ENCODE data around the gene VSIG4.

DNA sequence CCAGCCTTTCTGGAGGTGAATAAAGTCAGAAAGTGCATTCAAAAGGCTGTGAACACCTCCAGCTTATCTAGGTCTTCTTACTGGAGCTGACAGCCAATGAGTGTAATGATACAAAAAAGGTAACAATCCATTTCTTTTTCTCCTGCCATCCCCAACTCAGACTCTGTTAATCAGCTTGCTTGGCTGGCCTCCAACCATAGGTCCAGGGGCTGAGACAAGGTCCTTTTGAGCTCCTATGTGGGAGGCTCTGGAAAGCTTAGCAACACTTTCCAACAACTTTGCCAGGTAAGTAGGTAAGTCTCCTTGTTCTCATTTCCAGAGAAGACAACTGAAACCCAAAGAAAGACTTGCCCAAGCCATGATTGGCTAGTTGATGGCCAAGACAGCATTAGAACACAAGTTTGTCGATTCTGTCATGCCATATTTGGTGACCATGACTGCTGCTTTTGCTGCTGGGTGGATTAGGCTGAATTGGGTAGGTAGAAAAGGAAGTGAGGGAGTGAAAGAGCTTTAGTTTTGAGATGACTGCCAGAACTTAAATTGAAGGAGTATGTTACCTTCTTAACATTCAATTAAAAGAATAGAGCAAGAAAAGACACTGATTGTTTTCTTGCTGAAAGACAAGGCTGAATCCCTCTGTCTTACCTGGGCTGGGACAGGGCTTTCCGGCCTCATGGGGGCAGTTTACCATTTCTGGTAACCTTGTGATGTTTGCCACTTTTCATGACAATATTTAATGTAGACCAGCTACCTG lies 22.8 kb downstream of the VSIG4 start:
- TF ChIP-seq, protein P1, sequence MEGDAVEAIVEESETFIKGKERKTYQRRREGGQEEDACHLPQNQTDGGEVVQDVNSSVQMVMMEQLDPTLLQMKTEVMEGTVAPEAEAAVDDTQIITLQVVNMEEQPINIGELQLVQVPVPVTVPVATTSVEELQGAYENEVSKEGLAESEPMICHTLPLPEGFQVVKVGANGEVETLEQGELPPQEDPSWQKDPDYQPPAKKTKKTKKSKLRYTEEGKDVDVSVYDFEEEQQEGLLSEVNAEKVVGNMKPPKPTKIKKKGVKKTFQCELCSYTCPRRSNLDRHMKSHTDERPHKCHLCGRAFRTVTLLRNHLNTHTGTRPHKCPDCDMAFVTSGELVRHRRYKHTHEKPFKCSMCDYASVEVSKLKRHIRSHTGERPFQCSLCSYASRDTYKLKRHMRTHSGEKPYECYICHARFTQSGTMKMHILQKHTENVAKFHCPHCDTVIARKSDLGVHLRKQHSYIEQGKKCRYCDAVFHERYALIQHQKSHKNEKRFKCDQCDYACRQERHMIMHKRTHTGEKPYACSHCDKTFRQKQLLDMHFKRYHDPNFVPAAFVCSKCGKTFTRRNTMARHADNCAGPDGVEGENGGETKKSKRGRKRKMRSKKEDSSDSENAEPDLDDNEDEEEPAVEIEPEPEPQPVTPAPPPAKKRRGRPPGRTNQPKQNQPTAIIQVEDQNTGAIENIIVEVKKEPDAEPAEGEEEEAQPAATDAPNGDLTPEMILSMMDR (CRISPR knock-in tag; IDR thresholded peaks at IDR 0.05) = no peak
- no peak for TF ChIP-seq KDM5A (IDR thresholded peaks at IDR 0.05; ENCODE audit: borderline replicate concordance, low read length)
- TF ChIP-seq CC2D1A (CRISPR knock-in tag; IDR thresholded peaks at IDR 0.05) = no peak
- TF ChIP-seq POLR2AphosphoS2 (IDR thresholded peaks at IDR 0.05; ENCODE audit: low read depth, low read length) = no peak
- TF ChIP-seq NCOA5 (CRISPR knock-in tag; IDR thresholded peaks at IDR 0.05) = no peak
- TF ChIP-seq YEATS2 (CRISPR knock-in tag; IDR thresholded peaks at IDR 0.05; ENCODE audit: borderline replicate concordance) = no peak
- no peak for TF ChIP-seq EP300 (IDR thresholded peaks at IDR 0.05; ENCODE audit: low read depth in 2 of 2, low read length in 2 of 2)
- TF ChIP-seq EP300 (CRISPR knock-in tag; IDR thresholded peaks at IDR 0.05; ENCODE audit: borderline replicate concordance) = no peak
- TF ChIP-seq ELF4 (CRISPR knock-in tag; IDR thresholded peaks at IDR 0.05; ENCODE audit: borderline replicate concordance) = no peak
- TF ChIP-seq AHDC1 (CRISPR knock-in tag; IDR thresholded peaks at IDR 0.05; ENCODE audit: borderline replicate concordance) = no peak
- no peak for TF ChIP-seq CBX5 (CRISPR knock-in tag; IDR thresholded peaks at IDR 0.05; ENCODE audit: borderline replicate concordance)
- no peak for TF ChIP-seq ZNF501 (CRISPR knock-in tag; IDR thresholded peaks at IDR 0.05)
- TF ChIP-seq ETV6 (CRISPR knock-in tag; conservative IDR thresholded peaks at IDR 0.05) = no peak
- no peak for TF ChIP-seq TP53 (CRISPR knock-in tag; conservative IDR thresholded peaks at IDR 0.05)
- TF ChIP-seq, protein P2, sequence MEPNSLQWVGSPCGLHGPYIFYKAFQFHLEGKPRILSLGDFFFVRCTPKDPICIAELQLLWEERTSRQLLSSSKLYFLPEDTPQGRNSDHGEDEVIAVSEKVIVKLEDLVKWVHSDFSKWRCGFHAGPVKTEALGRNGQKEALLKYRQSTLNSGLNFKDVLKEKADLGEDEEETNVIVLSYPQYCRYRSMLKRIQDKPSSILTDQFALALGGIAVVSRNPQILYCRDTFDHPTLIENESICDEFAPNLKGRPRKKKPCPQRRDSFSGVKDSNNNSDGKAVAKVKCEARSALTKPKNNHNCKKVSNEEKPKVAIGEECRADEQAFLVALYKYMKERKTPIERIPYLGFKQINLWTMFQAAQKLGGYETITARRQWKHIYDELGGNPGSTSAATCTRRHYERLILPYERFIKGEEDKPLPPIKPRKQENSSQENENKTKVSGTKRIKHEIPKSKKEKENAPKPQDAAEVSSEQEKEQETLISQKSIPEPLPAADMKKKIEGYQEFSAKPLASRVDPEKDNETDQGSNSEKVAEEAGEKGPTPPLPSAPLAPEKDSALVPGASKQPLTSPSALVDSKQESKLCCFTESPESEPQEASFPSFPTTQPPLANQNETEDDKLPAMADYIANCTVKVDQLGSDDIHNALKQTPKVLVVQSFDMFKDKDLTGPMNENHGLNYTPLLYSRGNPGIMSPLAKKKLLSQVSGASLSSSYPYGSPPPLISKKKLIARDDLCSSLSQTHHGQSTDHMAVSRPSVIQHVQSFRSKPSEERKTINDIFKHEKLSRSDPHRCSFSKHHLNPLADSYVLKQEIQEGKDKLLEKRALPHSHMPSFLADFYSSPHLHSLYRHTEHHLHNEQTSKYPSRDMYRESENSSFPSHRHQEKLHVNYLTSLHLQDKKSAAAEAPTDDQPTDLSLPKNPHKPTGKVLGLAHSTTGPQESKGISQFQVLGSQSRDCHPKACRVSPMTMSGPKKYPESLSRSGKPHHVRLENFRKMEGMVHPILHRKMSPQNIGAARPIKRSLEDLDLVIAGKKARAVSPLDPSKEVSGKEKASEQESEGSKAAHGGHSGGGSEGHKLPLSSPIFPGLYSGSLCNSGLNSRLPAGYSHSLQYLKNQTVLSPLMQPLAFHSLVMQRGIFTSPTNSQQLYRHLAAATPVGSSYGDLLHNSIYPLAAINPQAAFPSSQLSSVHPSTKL (CRISPR knock-in tag; IDR thresholded peaks at IDR 0.05) = no peak

Data from HepG2 (cell line).